ENCODE measurements around the gene IFIT3. TPM values are rescaled to one million over a fixed set of nuclear protein-coding genes. Genes with fewer than 3 reads are reported as not detected.

The IFIT3 gene
- total and polyA plus RNA-seq, 2 of the 8 experiments (the other 6 are each of a cell fraction or from before 2014, with no cell fraction given) = 0.12 to 0.84 TPM

- Histone ChIP-seq H3K14ac (ENCODE audit: insufficient read length) (no peak overlapping the region), H2BK15ac (ENCODE audit: low read length) (no peak overlapping the region), H3K4me2 (ENCODE audit: insufficient read depth in 1 of 2, low read depth in 2 of 2, low read length in 2 of 2) (no peak overlapping the region), H3K36me3 (ENCODE audit: control insufficient read depth in 2 of 4, insufficient read depth in 4 of 4, low read length in 3 of 4) (no peaks in the 10 kb centered on the region), H3K27ac (ENCODE audit: low read depth, low read length) (no peak overlapping the region), H3K79me2 (ENCODE audit: control insufficient read depth in 1 of 2, insufficient read depth in 2 of 2, low read length in 2 of 2) (no peaks in the 10 kb centered on the region), H3K18ac (ENCODE audit: extremely low read depth, low read length) (0 out of 2 replicates have a peak overlapping the region, but pooled peaks have one; percentile 1), H3K4me3 (ENCODE audit: extremely low read depth in 1 of 4, insufficient read depth in 2 of 4, low read depth in 3 of 4, low read length in 4 of 4) (no peak overlapping the region), H3K23me2 (ENCODE audit: low read depth, low read length) (no peaks in the 10 kb centered on the region; the same call in 1 of the 2 replicates), H2AK5ac (ENCODE audit: low read depth, low read length) (no peak overlapping the region), H4K8ac (ENCODE audit: extremely low read depth, insufficient read depth, low read length) (no peak overlapping the region), H4K91ac (replicated peaks; ENCODE audit: insufficient read length, low read length) (no peak overlapping the region), H2AFZ (ENCODE audit: low read length) (peak overlapping the region; percentile 23; the same call in 1 of the 2 replicates), H4K20me1 (replicated peaks in 1 of 2; ENCODE audit: control insufficient read depth in 1 of 2, insufficient read depth in 2 of 2, low read length in 2 of 2) (no peaks in the 10 kb centered on the region), H3K56ac (replicated peaks; ENCODE audit: insufficient read length, low read depth, low read length) (no peak overlapping the region), H3K9me3 (ENCODE audit: insufficient read depth in 2 of 2, low read depth in 1 of 2, low read length in 1 of 2) (no peaks in the 10 kb centered on the region), H2BK5ac (ENCODE audit: low read depth, low read length) (peak overlapping the region; percentile 69; the same call in 1 of the 2 replicates), H2BK120ac (replicated peaks; ENCODE audit: low read depth, low read length) (no peak overlapping the region), H2BK20ac (ENCODE audit: low read length) (peak overlapping the region; percentile 9; the same call in 1 of the 2 replicates), H3K4ac (replicated peaks; ENCODE audit: insufficient read length, low read depth, low read length) (no peak overlapping the region), H3K9ac (replicated peaks in 1 of 4; ENCODE audit: extremely low read depth in 1 of 4, low read depth in 3 of 4, low read length in 3 of 4) (no peak overlapping the region; a peak in 1 of 7 replicates), H4K5ac (ENCODE audit: insufficient read length, low read depth, low read length) (no peak overlapping the region), H3K23ac (ENCODE audit: insufficient read length) (no peak overlapping the region), H3K27me3 (replicated peaks in 1 of 4; ENCODE audit: control insufficient read depth in 3 of 4, extremely low read depth in 1 of 4, insufficient read depth in 3 of 4, low read length in 3 of 4) (no peaks in the 10 kb centered on the region), H3K79me1 (ENCODE audit: low read depth, low read length) (no peaks in the 10 kb centered on the region), H3K4me1 (replicated peaks in 1 of 4; ENCODE audit: control insufficient read depth in 3 of 4, insufficient read depth in 4 of 4, low read length in 3 of 4) (peaks cover 0 to 6% (median 0%) of the 10 kb centered on the region in 4 experiments; a peak in 1 of 7 replicates), H2BK12ac (ENCODE audit: low read depth, low read length) (no peak overlapping the region)
- FAIRE-seq (no peak), DNase-seq (ENCODE audit: low read depth in 1 of 2, low spot score in 2 of 2) (no peak)
- ChIA-PET CTCF (ENCODE audit: partially characterized antibody) (interaction anchor here (0.5 to 5.4 kb wide), 46 partner anchors 9 to 534 kb away, joined by 3 to 64 read pairs (median 5); partner anchors contain the start of genes IFIT1, IFIT1B, IFIT2 and LIPA), POLR2A (ENCODE audit: partially characterized antibody) (interaction anchor here (1.3 to 1.4 kb wide), 2 partner anchors 9 to 39 kb away, joined by 4 to 5 read pairs; partner anchors contain the start of gene IFIT1B)
- WGBS, 2 experiments (ENCODE audit: extremely low coverage in 1 of 2, insufficient coverage in 1 of 2, insufficient read length in 1 of 2, insufficient replicate concordance in 2 of 2, low coverage in 1 of 2, low lambda C conversion rate in 2 of 2, missing lambda C conversion rate in 1 of 2) = 65% methylated on average over 5 of the region's 5 CpGs; no CpG with 5 or more reads in 1 of the 2 experiments
- TF ChIP-seq RXRA (IDR thresholded peaks at IDR 0.05; ENCODE audit: insufficient read depth, low read depth, low read length) = no peak
- peak; percentile 50 to 51 for TF ChIP-seq RAD21 (IDR thresholded peaks at IDR 0.05 in 1 of 2, conservative IDR thresholded peaks at IDR 0.05 in 1 of 2; ENCODE audit: low read depth in 2 of 2, low read length in 2 of 2)
- TF ChIP-seq ZNF274 (IDR thresholded peaks at IDR 0.05; ENCODE audit: borderline replicate concordance, extremely low read depth, low read length) = no peak
- TF ChIP-seq BACH1 (IDR thresholded peaks at IDR 0.05; ENCODE audit: low read length) = no peak
- TF ChIP-seq EGR1 (IDR thresholded peaks at IDR 0.05; ENCODE audit: borderline replicate concordance, low read depth, low read length) = no peak
- TF ChIP-seq EZH2 (IDR thresholded peaks at IDR 0.05; ENCODE audit: low read depth, low read length, severe bottlenecking) = no peak
- TF ChIP-seq CTCF (IDR thresholded peaks at IDR 0.05; ENCODE audit: control extremely low read depth in 1 of 3, insufficient read depth in 1 of 3, low read depth in 1 of 3, low read length in 3 of 3) = peak in 2 of 3 experiments; percentile 29 to 49; a peak in 2 of 4 replicates
Measured at GRCh38 chr10:89369156-89370105, 41.6 kb downstream of the IFIT3 start.
